WTC11 (cell line): ENCODE measurements around the gene WWOX. TPM values are rescaled to one million over a fixed set of nuclear protein-coding genes. Genes with fewer than 3 reads are reported as not detected.

Experiments
- ATAC-seq: fragments of 200-7000 bp; cut with Tn5 transposase; 2 replicates; pipeline ENCODE4 v1.10.0; 2021; ENCODE audit warnings: mild to moderate bottlenecking, moderate library complexity
- CTCF ChIA-PET: fragments of 300-600 bp; sonication (Branson Sonifier 250); formaldehyde crosslinking; loops from one replicate; lab custom pipeline; 2021; ENCODE audit warnings: antibody characterized with exemption; lab: Charles Lee
- POLR2A ChIA-PET: fragments of 350-600 bp; sonication (Branson Sonifier 250); formaldehyde crosslinking; loops from one replicate; lab custom pipeline; 2021; ENCODE audit warnings: antibody characterized with exemption; lab: Charles Lee
- DNase-seq: peaks from one replicate; pipeline ENCODE4 v3.0.0; 2021; ENCODE audit warnings: low spot score
- H3K27ac Mint-ChIP-seq: 2 replicates; pipeline ENCODE4 v1.8.0; 2021; ENCODE audit warnings: mixed read lengths
- H3K27me3 Mint-ChIP-seq: 2 replicates; pipeline ENCODE4 v1.8.0; 2021; ENCODE audit warnings: low read depth, mild to moderate bottlenecking, moderate library complexity, mixed read lengths
- H3K36me3 Mint-ChIP-seq: 2 replicates; pipeline ENCODE4 v1.8.0; 2021; ENCODE audit warnings: mixed read lengths
- H3K4me1 Mint-ChIP-seq: 2 replicates; pipeline ENCODE4 v1.8.0; 2022; ENCODE audit warnings: mixed read lengths
- H3K4me3 Mint-ChIP-seq: 2 replicates; pipeline ENCODE4 v1.8.0; 2021; ENCODE audit warnings: mild to moderate bottlenecking, moderate library complexity, mixed read lengths
- H3K9me3 Mint-ChIP-seq: 2 replicates; pipeline ENCODE4 v1.8.0; 2021; ENCODE audit warnings: mixed read lengths
- AFF4 ChIP-seq: sonication (generic); formaldehyde crosslinking; IDR thresholded peaks from 2 replicates; pipeline ENCODE4 v1.8.1; 2023; ENCODE audit warnings: mild to moderate bottlenecking, missing genetic modification reagents, borderline replicate concordance
- ELF4 ChIP-seq: sonication (generic); formaldehyde crosslinking; IDR thresholded peaks from 2 replicates; pipeline ENCODE4 v1.8.1; 2022; ENCODE audit warnings: low read depth, mild to moderate bottlenecking, moderate library complexity, missing genetic modification reagents
- FOXJ3 ChIP-seq: sonication (generic); formaldehyde crosslinking; IDR thresholded peaks from 2 replicates; pipeline ENCODE4 v1.9.0; 2021; ENCODE audit warnings: missing genetic modification reagents, mild to moderate bottlenecking, borderline replicate concordance
- FOXK1 ChIP-seq: sonication (generic); formaldehyde crosslinking; IDR thresholded peaks from 2 replicates; pipeline ENCODE4 v1.8.0; 2022; ENCODE audit warnings: mild to moderate bottlenecking, moderate library complexity, missing genetic modification reagents
- GABPB1 ChIP-seq: sonication (generic); formaldehyde crosslinking; IDR thresholded peaks from 2 replicates; pipeline ENCODE4 v1.8.1; 2023; ENCODE audit warnings: mild to moderate bottlenecking, missing genetic modification reagents
- HMGA2 ChIP-seq: fragments of 250-450 bp; sonication (Bioruptor Pico); IDR thresholded peaks from 2 replicates; pipeline ENCODE4 v1.4.0; 2021; ENCODE audit warnings: mild to moderate bottlenecking, moderate library complexity
- MXD4 ChIP-seq: fragments of 250-450 bp; sonication (Bioruptor Pico); IDR thresholded peaks from 2 replicates; pipeline ENCODE4 v1.8.0; 2021; ENCODE audit warnings: mild to moderate bottlenecking, moderate library complexity, borderline replicate concordance
- NFYB ChIP-seq: sonication (generic); formaldehyde crosslinking; conservative IDR thresholded peaks from 2 replicates; pipeline ENCODE4 v1.8.0; 2022; ENCODE audit warnings: low read depth, missing genetic modification reagents
- PRRX2 ChIP-seq: fragments of 250-450 bp; sonication (Bioruptor Pico); IDR thresholded peaks from 2 replicates; pipeline ENCODE4 v1.8.0; 2021; ENCODE audit warnings: mild to moderate bottlenecking
- TP53 ChIP-seq: sonication (generic); formaldehyde crosslinking; IDR thresholded peaks from 2 replicates; pipeline ENCODE4 v1.8.1; 2023; ENCODE audit warnings: mild to moderate bottlenecking, missing genetic modification reagents
- ZMAT4 ChIP-seq: fragments of 250-450 bp; sonication (Bioruptor Pico); IDR thresholded peaks from 2 replicates; pipeline ENCODE4 v1.9.0; 2021; ENCODE audit warnings: mild to moderate bottlenecking
- ZNF219 ChIP-seq: sonication (generic); formaldehyde crosslinking; IDR thresholded peaks from 2 replicates; pipeline ENCODE4 v1.8.0; 2023; ENCODE audit warnings: missing genetic modification reagents, mild to moderate bottlenecking, borderline replicate concordance
- ZNF232 ChIP-seq: sonication (generic); formaldehyde crosslinking; IDR thresholded peaks from 2 replicates; pipeline ENCODE4 v1.8.0; 2022; ENCODE audit warnings: mild to moderate bottlenecking, missing genetic modification reagents
- ZNF281 ChIP-seq: sonication (generic); formaldehyde crosslinking; IDR thresholded peaks from 2 replicates; pipeline ENCODE4 v1.8.0; 2023; ENCODE audit warnings: mild to moderate bottlenecking, missing genetic modification reagents
- ZNF396 ChIP-seq: fragments of 250-450 bp; sonication (Bioruptor Pico); IDR thresholded peaks from 2 replicates; pipeline ENCODE4 v1.8.0; 2021; ENCODE audit warnings: mild to moderate bottlenecking, moderate library complexity, borderline replicate concordance
- total RNA-seq: library from RNA; stranded (reverse); gene quantifications from 3 replicates; pipeline ENCODE4 v1.2.3, GENCODE V29; 2021
- TF ChIP-seq, protein P1 (sequence below): sonication (generic); formaldehyde crosslinking; IDR thresholded peaks from 2 replicates; pipeline ENCODE4 v1.8.1; 2023; ENCODE audit warnings: mild to moderate bottlenecking, missing genetic modification reagents
- TF ChIP-seq, protein P2 (sequence below): sonication (generic); formaldehyde crosslinking; IDR thresholded peaks from 2 replicates; pipeline ENCODE4 v1.8.0; 2023; ENCODE audit warnings: missing genetic modification reagents, mild to moderate bottlenecking, borderline replicate concordance
- TF ChIP-seq, protein P3 (sequence below): sonication (generic); formaldehyde crosslinking; IDR thresholded peaks from 2 replicates; pipeline ENCODE4 v1.8.1; 2022; ENCODE audit warnings: low read depth, mild to moderate bottlenecking, moderate library complexity, missing genetic modification reagents, borderline replicate concordance
- TF ChIP-seq, protein P4 (sequence below): fragments of 250-450 bp; sonication (Bioruptor Pico); IDR thresholded peaks from 2 replicates; pipeline ENCODE4 v1.9.0; 2021; ENCODE audit warnings: mild to moderate bottlenecking, borderline replicate concordance

Gene WWOX
- total RNA-seq, 1 experiment from 2014 or later: 15.7 TPM

- H3K4me1 Mint-ChIP-seq: peaks cover 17% of the 10 kb centered on the region
- no peak for DNase-seq
- no peaks in the 10 kb centered on the region for H3K27me3 Mint-ChIP-seq
- CTCF ChIA-PET: no interaction called here
- H3K27ac Mint-ChIP-seq: peak overlapping the region; percentile 66
- TF ChIP-seq ZMAT4 (no peak), FOXK1 (CRISPR knock-in tag) (no peak), TP53 (CRISPR knock-in tag) (no peak), FOXJ3 (no peak), MXD4 (CRISPR knock-in tag) (no peak), HMGA2 (CRISPR knock-in tag) (no peak), ZNF281 (CRISPR knock-in tag) (no peak), ZNF232 (CRISPR knock-in tag) (no peak), AFF4 (CRISPR knock-in tag) (no peak), NFYB (no peak), ELF4 (CRISPR knock-in tag) (no peak), ZNF219 (CRISPR knock-in tag) (no peak), PRRX2 (CRISPR knock-in tag) (no peak), ZNF396 (no peak), GABPB1 (CRISPR knock-in tag) (no peak)
- TF ChIP-seq, protein P1, sequence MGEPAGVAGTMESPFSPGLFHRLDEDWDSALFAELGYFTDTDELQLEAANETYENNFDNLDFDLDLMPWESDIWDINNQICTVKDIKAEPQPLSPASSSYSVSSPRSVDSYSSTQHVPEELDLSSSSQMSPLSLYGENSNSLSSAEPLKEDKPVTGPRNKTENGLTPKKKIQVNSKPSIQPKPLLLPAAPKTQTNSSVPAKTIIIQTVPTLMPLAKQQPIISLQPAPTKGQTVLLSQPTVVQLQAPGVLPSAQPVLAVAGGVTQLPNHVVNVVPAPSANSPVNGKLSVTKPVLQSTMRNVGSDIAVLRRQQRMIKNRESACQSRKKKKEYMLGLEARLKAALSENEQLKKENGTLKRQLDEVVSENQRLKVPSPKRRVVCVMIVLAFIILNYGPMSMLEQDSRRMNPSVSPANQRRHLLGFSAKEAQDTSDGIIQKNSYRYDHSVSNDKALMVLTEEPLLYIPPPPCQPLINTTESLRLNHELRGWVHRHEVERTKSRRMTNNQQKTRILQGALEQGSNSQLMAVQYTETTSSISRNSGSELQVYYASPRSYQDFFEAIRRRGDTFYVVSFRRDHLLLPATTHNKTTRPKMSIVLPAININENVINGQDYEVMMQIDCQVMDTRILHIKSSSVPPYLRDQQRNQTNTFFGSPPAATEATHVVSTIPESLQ: no peak
- TF ChIP-seq, protein P2, sequence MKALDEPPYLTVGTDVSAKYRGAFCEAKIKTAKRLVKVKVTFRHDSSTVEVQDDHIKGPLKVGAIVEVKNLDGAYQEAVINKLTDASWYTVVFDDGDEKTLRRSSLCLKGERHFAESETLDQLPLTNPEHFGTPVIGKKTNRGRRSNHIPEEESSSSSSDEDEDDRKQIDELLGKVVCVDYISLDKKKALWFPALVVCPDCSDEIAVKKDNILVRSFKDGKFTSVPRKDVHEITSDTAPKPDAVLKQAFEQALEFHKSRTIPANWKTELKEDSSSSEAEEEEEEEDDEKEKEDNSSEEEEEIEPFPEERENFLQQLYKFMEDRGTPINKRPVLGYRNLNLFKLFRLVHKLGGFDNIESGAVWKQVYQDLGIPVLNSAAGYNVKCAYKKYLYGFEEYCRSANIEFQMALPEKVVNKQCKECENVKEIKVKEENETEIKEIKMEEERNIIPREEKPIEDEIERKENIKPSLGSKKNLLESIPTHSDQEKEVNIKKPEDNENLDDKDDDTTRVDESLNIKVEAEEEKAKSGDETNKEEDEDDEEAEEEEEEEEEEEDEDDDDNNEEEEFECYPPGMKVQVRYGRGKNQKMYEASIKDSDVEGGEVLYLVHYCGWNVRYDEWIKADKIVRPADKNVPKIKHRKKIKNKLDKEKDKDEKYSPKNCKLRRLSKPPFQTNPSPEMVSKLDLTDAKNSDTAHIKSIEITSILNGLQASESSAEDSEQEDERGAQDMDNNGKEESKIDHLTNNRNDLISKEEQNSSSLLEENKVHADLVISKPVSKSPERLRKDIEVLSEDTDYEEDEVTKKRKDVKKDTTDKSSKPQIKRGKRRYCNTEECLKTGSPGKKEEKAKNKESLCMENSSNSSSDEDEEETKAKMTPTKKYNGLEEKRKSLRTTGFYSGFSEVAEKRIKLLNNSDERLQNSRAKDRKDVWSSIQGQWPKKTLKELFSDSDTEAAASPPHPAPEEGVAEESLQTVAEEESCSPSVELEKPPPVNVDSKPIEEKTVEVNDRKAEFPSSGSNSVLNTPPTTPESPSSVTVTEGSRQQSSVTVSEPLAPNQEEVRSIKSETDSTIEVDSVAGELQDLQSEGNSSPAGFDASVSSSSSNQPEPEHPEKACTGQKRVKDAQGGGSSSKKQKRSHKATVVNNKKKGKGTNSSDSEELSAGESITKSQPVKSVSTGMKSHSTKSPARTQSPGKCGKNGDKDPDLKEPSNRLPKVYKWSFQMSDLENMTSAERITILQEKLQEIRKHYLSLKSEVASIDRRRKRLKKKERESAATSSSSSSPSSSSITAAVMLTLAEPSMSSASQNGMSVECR (CRISPR knock-in tag): no peak
- TF ChIP-seq, protein P3, sequence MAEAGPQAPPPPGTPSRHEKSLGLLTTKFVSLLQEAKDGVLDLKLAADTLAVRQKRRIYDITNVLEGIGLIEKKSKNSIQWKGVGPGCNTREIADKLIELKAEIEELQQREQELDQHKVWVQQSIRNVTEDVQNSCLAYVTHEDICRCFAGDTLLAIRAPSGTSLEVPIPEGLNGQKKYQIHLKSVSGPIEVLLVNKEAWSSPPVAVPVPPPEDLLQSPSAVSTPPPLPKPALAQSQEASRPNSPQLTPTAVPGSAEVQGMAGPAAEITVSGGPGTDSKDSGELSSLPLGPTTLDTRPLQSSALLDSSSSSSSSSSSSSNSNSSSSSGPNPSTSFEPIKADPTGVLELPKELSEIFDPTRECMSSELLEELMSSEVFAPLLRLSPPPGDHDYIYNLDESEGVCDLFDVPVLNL (CRISPR knock-in tag): no peak
- TF ChIP-seq, protein P4, sequence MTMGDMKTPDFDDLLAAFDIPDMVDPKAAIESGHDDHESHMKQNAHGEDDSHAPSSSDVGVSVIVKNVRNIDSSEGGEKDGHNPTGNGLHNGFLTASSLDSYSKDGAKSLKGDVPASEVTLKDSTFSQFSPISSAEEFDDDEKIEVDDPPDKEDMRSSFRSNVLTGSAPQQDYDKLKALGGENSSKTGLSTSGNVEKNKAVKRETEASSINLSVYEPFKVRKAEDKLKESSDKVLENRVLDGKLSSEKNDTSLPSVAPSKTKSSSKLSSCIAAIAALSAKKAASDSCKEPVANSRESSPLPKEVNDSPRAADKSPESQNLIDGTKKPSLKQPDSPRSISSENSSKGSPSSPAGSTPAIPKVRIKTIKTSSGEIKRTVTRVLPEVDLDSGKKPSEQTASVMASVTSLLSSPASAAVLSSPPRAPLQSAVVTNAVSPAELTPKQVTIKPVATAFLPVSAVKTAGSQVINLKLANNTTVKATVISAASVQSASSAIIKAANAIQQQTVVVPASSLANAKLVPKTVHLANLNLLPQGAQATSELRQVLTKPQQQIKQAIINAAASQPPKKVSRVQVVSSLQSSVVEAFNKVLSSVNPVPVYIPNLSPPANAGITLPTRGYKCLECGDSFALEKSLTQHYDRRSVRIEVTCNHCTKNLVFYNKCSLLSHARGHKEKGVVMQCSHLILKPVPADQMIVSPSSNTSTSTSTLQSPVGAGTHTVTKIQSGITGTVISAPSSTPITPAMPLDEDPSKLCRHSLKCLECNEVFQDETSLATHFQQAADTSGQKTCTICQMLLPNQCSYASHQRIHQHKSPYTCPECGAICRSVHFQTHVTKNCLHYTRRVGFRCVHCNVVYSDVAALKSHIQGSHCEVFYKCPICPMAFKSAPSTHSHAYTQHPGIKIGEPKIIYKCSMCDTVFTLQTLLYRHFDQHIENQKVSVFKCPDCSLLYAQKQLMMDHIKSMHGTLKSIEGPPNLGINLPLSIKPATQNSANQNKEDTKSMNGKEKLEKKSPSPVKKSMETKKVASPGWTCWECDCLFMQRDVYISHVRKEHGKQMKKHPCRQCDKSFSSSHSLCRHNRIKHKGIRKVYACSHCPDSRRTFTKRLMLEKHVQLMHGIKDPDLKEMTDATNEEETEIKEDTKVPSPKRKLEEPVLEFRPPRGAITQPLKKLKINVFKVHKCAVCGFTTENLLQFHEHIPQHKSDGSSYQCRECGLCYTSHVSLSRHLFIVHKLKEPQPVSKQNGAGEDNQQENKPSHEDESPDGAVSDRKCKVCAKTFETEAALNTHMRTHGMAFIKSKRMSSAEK (CRISPR knock-in tag): no peak
- TF ChIP-seq, all 79 proteins: peak for 0
- no peak for ATAC-seq
- Mint-ChIP-seq H3K36me3 (no peaks in the 10 kb centered on the region), H3K4me3 (no peak overlapping the region), H3K9me3 (no peaks in the 10 kb centered on the region)
- POLR2A ChIA-PET: no interaction called here
Observed at GRCh38 chr16:78281115-78281514, 181.7 kb downstream of the WWOX start.
